ENCODE data around the gene DIPK1C.

DIPK1C gene

GRCh38 chr18:74445585-74445984, 11.5 kb downstream of the DIPK1C start:
- Histone ChIP-seq H3K27ac (replicated peaks) (no peak overlapping the region), H3K27me3 (ENCODE audit: insufficient read depth, poor library complexity, severe bottlenecking) (no peaks in the 10 kb centered on the region), H3K4me3 (replicated peaks; ENCODE audit: insufficient read depth, low read length) (no peak overlapping the region)
- no peak for DNase-seq (ENCODE audit: low read depth in 1 of 2, low spot score in 1 of 2)
- no peak for TF ChIP-seq GABPA (IDR thresholded peaks at IDR 0.05; ENCODE audit: low read depth)
- no peak for TF ChIP-seq CTCF (IDR thresholded peaks at IDR 0.05; ENCODE audit: insufficient read depth, low read length)
- no peak for TF ChIP-seq POLR2AphosphoS5 (IDR thresholded peaks at IDR 0.05; ENCODE audit: low read depth)
- TF ChIP-seq SPI1 (IDR thresholded peaks at IDR 0.05; ENCODE audit: borderline replicate concordance, low read depth): no peak
- TF ChIP-seq REST (IDR thresholded peaks at IDR 0.05; ENCODE audit: insufficient replicate concordance, low read depth): no peak

GRCh38 chr18:74444104-74444503, 13.0 kb downstream of the DIPK1C start:
- TF ChIP-seq GABPA (IDR thresholded peaks at IDR 0.05; ENCODE audit: low read depth) (no peak), REST (IDR thresholded peaks at IDR 0.05; ENCODE audit: insufficient replicate concordance, low read depth) (no peak), POLR2AphosphoS5 (IDR thresholded peaks at IDR 0.05; ENCODE audit: low read depth) (no peak), CTCF (IDR thresholded peaks at IDR 0.05; ENCODE audit: insufficient read depth, low read length) (no peak), SPI1 (IDR thresholded peaks at IDR 0.05; ENCODE audit: borderline replicate concordance, low read depth) (no peak)
- DNase-seq (ENCODE audit: low read depth in 1 of 2, low spot score in 1 of 2): no peak
- Histone ChIP-seq H3K4me3 (replicated peaks; ENCODE audit: insufficient read depth, low read length) (no peak overlapping the region), H3K27me3 (ENCODE audit: insufficient read depth, poor library complexity, severe bottlenecking) (no peaks in the 10 kb centered on the region), H3K27ac (replicated peaks) (no peak overlapping the region)

GRCh38 chr18:74440808-74441427, 16.2 kb downstream of the DIPK1C start:
- TF ChIP-seq REST (IDR thresholded peaks at IDR 0.05; ENCODE audit: insufficient replicate concordance, low read depth): no peak
- TF ChIP-seq POLR2AphosphoS5 (IDR thresholded peaks at IDR 0.05; ENCODE audit: low read depth): no peak
- TF ChIP-seq CTCF (IDR thresholded peaks at IDR 0.05; ENCODE audit: insufficient read depth, low read length): no peak
- no peak for TF ChIP-seq GABPA (IDR thresholded peaks at IDR 0.05; ENCODE audit: low read depth)
- TF ChIP-seq SPI1 (IDR thresholded peaks at IDR 0.05; ENCODE audit: borderline replicate concordance, low read depth): no peak
- no peak overlapping the region for H3K4me3 ChIP-seq (replicated peaks; ENCODE audit: insufficient read depth, low read length)
- H3K27me3 ChIP-seq (ENCODE audit: insufficient read depth, poor library complexity, severe bottlenecking): no peaks in the 10 kb centered on the region
- H3K27ac ChIP-seq (replicated peaks): no peak overlapping the region
- no peak for DNase-seq (ENCODE audit: low read depth in 1 of 2, low spot score in 1 of 2)

All from HL-60 (cell line).